ENCODE measurements around the gene TRIM72. TPM values are rescaled to one million over a fixed set of nuclear protein-coding genes. Genes with fewer than 3 reads are reported as not detected.

The TRIM72 gene
- total and polyA plus RNA-seq, 2 experiments from 2014 or later: 0.51 TPM; not detected in 1

DNA sequence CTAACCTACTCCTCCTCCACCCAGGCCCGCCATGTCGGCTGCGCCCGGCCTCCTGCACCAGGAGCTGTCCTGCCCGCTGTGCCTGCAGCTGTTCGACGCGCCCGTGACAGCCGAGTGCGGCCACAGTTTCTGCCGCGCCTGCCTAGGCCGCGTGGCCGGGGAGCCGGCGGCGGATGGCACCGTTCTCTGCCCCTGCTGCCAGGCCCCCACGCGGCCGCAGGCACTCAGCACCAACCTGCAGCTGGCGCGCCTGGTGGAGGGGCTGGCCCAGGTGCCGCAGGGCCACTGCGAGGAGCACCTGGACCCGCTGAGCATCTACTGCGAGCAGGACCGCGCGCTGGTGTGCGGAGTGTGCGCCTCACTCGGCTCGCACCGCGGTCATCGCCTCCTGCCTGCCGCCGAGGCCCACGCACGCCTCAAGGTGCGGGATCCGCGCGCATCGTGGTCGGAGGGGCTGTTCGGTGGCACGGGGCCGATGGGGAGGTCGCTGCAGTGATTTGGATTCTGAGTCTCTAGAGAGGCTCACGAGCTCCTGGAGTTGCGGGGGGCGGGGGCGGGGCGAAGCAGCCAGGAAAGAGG is 878 bp downstream of the TRIM72 start:
- Histone ChIP-seq H3K9me3 (ENCODE audit: low read depth) (no peaks in the 10 kb centered on the region), H3K27ac (no peak overlapping the region), H3K36me3 (no peaks in the 10 kb centered on the region), H3K4me3 (peak overlapping the region; percentile 40), H3K4me1 (ENCODE audit: low read depth) (no peaks in the 10 kb centered on the region), H3K27me3 (peaks cover 66% of the 10 kb centered on the region)
- TF ChIP-seq, protein P1, sequence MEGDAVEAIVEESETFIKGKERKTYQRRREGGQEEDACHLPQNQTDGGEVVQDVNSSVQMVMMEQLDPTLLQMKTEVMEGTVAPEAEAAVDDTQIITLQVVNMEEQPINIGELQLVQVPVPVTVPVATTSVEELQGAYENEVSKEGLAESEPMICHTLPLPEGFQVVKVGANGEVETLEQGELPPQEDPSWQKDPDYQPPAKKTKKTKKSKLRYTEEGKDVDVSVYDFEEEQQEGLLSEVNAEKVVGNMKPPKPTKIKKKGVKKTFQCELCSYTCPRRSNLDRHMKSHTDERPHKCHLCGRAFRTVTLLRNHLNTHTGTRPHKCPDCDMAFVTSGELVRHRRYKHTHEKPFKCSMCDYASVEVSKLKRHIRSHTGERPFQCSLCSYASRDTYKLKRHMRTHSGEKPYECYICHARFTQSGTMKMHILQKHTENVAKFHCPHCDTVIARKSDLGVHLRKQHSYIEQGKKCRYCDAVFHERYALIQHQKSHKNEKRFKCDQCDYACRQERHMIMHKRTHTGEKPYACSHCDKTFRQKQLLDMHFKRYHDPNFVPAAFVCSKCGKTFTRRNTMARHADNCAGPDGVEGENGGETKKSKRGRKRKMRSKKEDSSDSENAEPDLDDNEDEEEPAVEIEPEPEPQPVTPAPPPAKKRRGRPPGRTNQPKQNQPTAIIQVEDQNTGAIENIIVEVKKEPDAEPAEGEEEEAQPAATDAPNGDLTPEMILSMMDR (IDR thresholded peaks at IDR 0.05; ENCODE audit: low read depth, low read length): no peak
- no peak for DNase-seq (ENCODE audit: low read depth in 1 of 2, low spot score in 1 of 2)

DNA sequence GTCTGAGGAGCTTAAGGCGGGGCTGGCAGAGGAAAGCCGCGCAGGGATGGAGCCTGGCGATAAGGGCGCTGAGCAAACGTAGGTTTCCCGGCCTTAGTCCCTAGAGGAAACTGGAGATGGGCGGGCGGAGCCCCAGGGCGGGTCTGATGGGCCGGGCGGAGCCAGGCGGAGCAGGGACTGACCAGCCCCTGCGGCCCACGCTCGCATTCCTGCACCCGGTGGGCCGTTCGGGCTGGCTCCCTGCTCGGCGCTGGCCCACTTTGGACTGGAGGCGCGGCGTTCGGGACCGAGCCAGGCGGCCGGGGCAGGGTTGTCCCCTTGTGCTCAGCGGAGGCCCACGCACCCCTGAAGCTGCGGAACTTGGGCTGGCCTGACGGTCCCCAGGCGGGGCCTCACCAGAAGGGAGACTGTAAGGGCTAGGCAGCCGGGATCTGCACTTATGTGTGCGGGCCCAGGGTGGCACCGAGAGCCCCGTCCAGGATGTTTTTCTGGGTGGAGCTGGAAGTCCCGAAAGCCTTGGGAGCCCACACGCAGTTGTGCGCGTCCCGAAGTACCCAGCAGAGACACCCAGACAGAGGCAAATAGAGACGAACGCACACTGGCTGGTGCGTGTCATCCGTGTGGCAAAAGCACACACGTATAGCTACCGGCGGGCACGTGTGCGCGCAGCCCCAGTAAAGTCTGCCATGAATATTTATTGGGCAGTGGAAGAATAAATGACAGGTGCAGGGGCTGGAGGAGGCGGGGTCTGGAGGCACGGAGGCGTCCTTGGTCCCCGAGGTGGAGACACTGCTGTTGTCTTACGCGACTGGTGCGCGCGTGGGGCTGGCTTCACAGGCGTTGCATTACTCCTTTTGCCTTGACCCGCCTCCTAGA is 1.6 kb downstream of the TRIM72 start:
- H3K4me3 ChIP-seq: peak overlapping the region; percentile 40
- H3K9me3 ChIP-seq (ENCODE audit: low read depth): no peaks in the 10 kb centered on the region
- peak; percentile 77 to 84 for DNase-seq (ENCODE audit: low read depth in 1 of 2, low spot score in 1 of 2)
- H3K4me1 ChIP-seq (ENCODE audit: low read depth): no peaks in the 10 kb centered on the region
- TF ChIP-seq, protein P1 (IDR thresholded peaks at IDR 0.05; ENCODE audit: low read depth, low read length): no peak
- H3K27ac ChIP-seq: no peak overlapping the region
- H3K36me3 ChIP-seq: no peaks in the 10 kb centered on the region
- peaks cover 67% of the 10 kb centered on the region for H3K27me3 ChIP-seq

DNA sequence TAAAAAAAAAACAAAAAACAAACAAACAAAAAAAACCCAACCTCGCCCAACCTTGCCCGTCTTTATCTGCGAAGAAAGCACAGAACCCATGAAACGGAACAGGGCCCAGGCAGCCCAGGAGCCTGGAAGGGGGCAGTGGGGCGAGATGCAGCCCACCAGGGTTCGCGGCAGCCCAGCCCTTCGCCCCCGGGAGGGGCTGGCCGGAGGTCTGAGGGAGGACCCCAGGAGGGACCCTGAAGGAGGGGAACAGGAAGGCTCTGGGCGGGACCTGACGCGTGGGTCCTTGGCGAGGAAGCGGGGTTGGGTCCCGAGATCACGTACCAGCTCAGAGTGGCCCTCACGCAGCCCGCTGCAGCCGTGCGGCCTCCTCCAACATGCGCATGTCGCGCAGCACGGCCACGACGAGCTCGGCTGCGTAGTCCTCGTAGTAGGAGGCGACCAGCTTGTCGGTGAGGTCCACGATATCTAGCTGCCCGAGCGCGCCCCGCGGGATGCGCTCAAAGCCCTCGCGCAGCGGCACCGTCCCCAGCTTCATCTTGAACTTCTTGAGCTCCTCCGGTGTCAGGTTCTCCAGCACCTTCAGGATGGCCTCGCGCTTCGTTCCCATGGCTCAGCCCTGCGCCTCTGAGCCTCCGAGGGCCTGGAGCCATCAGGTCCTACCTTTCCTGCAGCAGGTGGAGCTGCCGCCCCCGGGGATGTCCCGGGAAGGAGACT is 2.7 kb downstream of the TRIM72 start, which contains the start of gene PYDC1:
Gene PYDC1 (minus strand): TSS at position 714 of the 714 bp plus-strand sequence. CDS start 107 bp downstream, at position 607.
- Histone ChIP-seq H3K27me3 (peaks cover 73% of the 10 kb centered on the region), H3K36me3 (no peaks in the 10 kb centered on the region), H3K4me1 (ENCODE audit: low read depth) (no peaks in the 10 kb centered on the region), H3K9me3 (ENCODE audit: low read depth) (no peaks in the 10 kb centered on the region), H3K27ac (no peak within 1 kb of the TSS), H3K4me3 (peak within 1 kb of the TSS; percentile 40)
- DNase-seq (ENCODE audit: low read depth in 1 of 2, low spot score in 1 of 2): no peak
- TF ChIP-seq, protein P1 (IDR thresholded peaks at IDR 0.05; ENCODE audit: low read depth, low read length): no peak

DNA sequence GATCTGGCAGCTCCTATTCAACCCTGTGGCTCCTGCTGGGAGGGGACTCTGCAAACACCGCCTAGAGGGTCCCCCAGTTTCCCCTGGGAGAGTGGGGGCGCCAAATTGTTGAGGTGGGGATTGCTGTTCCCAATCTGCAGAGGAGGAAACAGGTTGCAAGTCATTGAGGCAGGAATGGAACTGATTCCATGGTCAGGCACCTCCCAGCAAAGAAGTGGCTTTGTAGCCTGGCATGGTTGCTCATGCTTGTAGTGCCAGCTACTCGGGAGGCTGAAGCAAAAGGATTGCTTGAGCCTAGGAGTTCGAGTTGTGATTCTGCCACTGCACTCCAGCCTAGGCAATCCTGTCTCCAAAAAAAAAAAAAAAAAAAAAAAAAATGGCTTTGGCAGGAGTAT is 3.2 kb downstream of the TRIM72 start:
- H3K4me1 ChIP-seq (ENCODE audit: low read depth): no peaks in the 10 kb centered on the region

More for the DNA sequence above, 3.2 kb downstream of the TRIM72 start:
- no peaks in the 10 kb centered on the region for H3K9me3 ChIP-seq (ENCODE audit: low read depth)
- peaks cover 69% of the 10 kb centered on the region for H3K27me3 ChIP-seq
- no peak for DNase-seq (ENCODE audit: low read depth in 1 of 2, low spot score in 1 of 2)
- H3K36me3 ChIP-seq: no peaks in the 10 kb centered on the region
- H3K27ac ChIP-seq: no peak overlapping the region
- H3K4me3 ChIP-seq: no peak overlapping the region
- TF ChIP-seq, protein P1 (IDR thresholded peaks at IDR 0.05; ENCODE audit: low read depth, low read length): no peak
